GM18499 (cell line): ENCODE data around the gene OR11H7.
"Not testable (repeated sequence)": the region's sequence is repeated elsewhere in the genome, so short reads cannot be mapped to it uniquely, and the experiment has no call there.

ENCODE experiments used
- ATAC-seq: cut with Tn5 transposase; IDR thresholded peaks from one replicate; pipeline ENCODE4 v1.9.1; 2021; ENCODE audit warnings: moderate number of reproducible peaks; ENCODE audit not compliant: insufficient read depth, unreplicated experiment

Gene OR11H7

DNA sequence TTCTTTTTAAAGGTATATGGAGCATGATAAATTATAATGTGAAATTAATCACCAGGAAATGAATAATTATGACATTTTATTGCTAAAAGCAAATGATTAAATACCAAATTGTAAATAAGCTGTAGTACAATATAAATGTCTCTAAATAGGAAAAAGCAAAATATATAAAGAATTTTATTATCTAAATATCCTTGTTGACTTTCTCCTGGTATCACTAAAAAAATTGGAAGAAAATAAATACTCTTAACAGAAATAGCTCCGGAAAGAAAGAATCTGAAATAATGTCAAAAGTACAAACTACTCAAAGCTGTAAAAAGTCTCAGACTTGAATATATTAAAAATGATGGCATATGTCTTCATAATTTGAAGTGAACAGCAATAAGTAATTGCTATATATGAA, at the start of gene OR11H7:
OR11H7 (plus strand) TSS at position 301 of the 400 bp plus-strand sequence.
- ATAC-seq, result no peak

DNA sequence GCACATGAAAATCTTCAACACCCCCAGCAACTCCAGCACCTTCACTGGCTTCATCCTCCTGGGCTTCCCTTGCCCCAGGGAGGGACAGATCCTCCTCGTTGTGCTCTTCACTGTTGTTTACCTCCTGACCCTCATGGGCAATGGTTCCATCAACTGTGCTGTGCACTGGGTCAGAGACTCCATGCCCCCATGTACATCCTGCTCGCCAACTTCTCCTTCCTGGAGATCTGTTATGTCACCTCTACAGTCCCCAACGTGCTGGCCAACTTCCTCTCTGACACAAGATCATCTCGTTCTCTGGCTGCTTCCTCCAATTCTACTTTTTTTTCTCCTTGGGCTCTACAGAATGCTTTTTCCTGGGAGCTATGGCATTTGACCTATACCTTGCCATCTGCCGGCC, 49.6 kb upstream of the OR11H7 start:
- no peak for ATAC-seq

DNA sequence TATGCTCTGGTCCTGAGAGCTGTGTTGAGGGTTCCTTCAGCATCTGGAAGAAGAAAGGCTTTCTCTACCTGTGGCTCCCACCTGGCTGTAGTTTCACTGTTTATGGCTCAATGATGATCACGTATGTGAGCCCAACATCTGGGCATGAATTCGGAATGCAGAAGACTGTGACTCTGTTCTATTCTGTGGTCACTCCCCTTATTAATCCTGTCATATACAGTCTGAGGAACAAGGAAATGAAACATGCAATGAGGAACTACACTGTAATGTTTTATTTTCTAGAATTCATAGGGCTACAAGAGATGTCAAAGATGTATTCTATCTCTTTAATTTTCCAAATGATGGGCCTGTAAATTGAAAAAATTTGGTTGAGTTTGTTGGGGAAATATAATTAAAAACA, 48.9 kb upstream of the OR11H7 start:
- ATAC-seq, result no peak

DNA sequence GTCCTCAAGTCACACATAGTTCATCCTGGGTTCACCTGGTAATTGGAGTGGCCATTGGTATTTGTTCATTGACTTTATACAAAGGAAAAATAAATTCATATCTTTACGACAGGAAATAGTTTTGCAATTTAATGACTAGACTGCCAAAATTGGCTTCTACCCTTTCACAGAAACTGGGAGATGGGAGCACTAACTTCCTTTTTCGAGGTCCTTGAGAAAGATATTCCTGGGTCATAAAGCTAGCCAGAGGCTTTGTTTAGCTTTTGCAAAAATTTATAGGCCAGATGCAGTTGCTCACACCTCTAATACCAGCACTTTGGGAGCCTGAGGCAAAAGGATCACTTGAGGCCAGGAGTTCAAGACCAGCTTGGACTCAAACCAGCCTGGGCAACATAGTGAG, 48.3 kb upstream of the OR11H7 start:
- no peak for ATAC-seq

DNA sequence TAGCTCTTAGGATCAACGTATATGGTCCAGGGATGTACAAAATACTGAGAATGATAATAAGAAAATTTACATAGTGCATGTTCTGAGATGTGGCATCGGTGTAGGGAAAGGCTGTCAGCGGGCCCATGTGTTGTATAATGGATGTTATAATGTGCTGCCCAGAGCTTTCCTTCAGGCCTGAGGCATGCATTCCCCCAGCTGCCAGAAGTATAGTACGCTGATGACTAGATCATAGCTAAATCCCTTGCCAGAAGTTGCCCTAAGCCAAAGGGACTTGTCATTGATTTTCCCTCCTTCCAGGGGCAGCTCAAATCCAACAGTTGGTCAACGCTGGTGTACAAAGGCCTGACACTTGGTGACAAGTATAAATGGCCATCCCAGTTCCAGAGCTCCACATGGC, 44.6 kb upstream of the OR11H7 start:
- no peak for ATAC-seq

DNA sequence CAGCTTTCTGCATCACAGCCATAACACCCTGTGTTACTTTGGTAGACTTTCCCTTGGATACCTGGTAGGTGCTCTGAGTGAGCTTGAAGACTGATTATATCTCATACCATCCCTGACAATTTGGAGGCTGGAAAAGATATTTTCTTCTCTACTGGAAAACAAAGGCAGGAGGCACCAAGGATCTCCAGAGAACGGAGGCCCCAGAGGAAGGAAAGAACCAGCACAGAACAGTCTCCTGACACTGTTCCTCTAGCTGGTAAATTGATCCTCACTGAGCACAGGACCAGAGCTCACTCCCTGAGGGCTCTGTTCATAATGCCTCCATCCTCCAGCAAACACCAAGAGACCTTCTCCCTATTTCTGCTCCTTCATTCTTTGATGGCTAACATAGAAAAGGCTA, 38.2 kb upstream of the OR11H7 start, which contains the start of gene OR11G2:
OR11G2 (plus strand) TSS at position 301 of the 400 bp plus-strand sequence. CDS start 6,542 bp downstream, outside the sequence.
- no peak for ATAC-seq

DNA sequence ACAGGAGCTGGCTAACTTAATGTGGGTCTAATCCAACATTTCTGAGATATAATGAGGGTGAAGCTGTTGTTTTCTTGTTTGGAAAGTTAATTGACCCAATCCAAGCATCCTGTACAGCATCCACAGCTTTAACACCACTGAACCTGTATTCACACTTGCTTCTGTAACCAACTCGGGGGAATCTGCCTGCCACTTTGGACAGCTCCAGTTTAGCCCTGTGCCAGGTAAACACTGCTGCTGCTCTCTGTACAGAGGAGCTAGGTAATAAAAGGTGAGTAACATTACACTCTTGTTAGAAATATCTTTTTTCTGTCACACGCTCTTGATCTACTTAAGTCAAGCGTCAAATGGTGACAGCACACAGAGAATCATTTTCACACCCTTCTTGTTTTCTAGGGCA, 37.4 kb upstream of the OR11H7 start:
- ATAC-seq, result no peak

DNA sequence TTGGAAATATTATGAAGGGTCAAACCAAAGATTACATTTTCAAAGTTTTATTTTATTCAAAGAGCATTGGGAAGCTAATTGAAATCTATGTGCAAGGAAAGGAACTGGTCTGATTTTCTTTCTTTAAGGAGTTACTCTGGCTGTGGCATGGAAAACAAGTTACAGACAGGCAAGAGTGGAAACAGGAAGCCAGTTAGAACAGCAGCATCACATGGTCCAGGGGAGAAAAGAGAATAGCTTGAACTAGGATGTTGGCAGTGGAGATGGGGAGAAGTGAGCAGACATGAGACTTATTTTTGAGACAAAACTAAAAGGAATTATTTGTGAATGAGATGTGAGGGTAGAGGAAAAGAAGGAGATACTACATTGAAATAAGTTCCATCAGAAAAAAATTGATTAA, 34.7 kb upstream of the OR11H7 start:
- no peak for ATAC-seq

DNA sequence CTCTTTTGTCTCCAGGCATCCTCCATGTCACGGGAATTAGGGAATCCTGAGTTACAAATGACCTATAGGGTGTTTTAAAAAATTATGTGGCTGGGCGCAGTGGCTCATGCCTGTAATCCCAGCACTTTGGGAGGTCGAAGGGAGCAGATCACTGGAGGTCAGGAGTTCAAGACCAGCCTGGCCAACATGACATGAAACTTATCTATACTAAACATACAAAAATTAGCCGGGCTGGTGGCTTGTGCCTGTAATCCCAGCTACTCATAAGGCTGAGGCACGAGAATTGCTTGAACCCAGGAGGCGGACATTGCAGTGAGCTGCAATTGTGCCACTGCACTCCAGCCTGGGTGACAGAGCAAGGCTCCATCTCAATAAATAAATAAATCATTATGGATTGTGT, 33.6 kb upstream of the OR11H7 start:
- not testable (repeated sequence) for ATAC-seq

DNA sequence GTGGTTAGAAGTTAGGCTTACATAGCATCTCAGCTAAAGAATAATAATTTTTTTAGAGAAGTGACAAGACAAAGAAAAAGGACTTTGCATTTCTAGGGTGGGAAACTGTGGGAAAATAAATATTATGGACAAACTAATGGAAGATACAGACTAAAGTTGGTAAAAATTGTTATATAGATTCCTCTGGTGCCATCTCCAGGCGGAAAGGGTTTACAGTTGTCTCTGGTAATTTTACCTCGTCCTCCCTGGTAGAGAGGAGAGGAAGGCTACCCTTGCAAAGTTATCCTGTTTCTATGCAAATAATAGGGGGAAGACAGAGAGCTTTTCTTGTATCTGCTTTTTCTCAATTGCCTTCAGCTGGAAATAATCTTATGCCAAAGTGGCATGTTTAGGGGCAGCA, 32.9 kb upstream of the OR11H7 start:
- ATAC-seq, result no peak

DNA sequence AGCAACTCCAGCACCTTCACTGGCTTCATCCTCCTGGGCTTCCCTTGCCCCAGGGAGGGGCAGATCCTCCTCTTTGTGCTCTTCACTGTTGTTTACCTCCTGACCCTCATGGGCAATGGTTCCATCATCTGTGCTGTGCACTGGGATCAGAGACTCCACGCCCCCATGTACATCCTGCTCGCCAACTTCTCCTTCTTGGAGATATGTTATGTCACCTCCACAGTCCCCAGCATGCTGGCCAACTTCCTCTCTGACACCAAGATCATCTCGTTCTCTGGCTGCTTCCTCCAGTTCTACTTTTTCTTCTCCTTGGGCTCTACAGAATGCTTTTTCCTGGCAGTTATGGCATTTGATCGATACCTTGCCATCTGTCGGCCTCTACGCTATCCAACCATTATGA, 31.3 kb upstream of the OR11H7 start:
- no peak for ATAC-seq

DNA sequence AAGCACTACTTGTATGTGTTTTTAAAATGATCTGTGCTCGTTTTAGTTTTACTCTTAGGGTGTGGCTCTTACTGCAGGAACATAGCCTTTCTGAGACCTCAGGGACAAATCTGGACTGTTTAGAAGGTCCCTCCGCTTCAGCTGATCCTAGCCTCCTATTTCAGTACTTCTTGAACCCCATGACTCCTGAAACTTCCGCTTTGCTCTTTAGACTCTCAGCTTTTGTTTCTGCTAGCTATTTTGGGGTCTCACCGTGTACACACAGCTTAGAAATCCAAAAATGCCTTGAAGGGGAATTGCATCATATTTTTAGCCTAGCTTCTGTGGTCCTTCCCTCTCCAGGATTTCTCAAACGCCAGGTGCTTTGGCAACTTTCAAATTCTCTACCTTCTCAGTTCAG, 29.8 kb upstream of the OR11H7 start:
- ATAC-seq, result no peak

DNA sequence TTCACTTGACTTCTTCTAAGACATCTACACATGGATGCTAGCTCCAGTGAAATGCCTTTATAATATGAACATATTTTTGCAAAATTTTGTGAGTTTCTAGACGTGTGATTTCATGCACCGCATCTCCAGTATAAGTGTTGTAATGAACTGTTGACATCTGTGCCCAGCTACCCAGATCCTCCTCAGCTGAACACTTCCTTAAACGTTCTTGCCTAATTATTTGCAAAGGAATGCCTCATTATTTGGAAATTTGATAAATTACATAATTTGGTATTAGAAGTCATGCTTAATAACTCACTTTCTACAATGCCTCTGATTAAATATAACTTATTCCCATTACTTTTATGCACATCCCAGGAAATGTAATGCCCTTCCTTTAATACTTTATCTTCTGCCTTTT, 24.1 kb upstream of the OR11H7 start:
- no peak for ATAC-seq

DNA sequence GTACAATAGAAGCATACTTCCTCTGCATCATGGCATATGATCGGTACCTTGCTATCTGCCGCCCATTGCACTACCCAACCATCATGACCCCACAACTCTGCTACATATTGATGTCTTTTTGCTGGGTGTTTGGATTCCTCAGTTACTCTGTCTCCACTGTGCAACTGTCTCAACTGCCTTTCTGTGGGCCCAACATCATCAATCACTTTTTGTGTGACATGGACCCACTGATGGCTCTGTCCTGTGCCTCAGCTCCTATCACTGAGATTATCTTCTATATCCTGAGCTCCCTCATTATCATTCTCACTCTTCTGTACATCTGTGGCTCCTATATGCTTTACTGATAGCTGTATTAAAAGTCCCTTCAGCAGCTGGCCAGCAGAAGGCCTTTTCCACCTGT, 19.2 kb upstream of the OR11H7 start:
- no peak for ATAC-seq

DNA sequence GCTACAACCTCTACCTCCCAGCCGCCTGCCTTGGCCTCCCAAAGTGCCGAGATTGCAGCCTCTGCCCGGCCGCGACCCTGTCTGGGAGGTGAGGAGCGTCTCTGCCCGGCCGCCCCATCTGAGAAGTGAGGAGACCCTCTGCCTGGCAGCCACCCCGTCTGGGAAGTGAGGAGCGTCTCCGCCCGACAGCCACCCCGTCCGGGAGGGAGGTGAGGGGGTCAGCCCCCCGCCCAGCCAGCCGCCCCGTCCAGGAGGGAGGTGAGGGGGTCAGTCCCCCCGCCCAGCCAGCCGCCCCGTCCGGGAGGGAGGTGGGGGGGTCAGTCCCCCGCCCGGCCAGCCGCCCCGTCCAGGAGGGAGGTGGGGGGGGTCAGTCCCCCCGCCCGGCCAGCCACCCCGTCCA, 16.4 kb upstream of the OR11H7 start:
- not testable (repeated sequence) for ATAC-seq

DNA sequence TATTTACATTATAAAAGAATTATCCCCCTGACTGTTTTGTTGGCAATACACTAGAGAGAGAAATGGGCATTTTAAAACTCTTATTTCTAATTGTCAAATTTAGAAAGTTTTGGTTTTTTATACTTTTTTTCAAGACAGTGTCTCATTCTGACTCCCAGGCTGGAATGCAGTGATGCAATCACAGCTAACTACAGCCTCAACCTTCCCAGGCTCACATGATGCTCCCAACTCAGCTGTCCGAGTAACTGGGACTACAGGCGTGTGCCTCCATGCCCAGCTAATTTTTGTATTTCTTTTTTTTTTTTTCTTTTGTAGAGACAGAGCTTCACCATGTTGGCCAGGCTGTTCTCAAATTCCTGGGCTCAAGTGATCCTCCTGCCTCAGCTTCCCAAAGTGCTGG, 13.6 kb upstream of the OR11H7 start:
- no peak for ATAC-seq

DNA sequence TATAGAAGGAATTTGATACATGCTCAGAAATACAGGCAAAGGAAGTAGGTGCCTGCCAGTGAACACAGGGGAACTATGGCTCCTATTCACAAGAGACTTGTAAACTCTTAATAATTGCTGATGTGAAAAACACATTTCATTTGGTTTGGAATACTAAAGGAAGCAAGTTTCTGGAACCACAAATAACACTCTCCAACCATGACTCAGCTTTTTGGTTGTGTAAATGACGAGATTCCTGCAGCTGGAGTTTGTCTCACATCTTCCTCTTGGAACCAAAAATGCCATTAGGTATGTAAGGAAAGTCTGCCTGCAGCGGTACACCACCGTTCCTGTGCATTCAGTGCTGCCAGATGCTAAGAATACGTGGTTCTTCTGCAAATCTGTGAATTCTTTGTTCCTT, 9.7 kb upstream of the OR11H7 start:
- no peak for ATAC-seq

DNA sequence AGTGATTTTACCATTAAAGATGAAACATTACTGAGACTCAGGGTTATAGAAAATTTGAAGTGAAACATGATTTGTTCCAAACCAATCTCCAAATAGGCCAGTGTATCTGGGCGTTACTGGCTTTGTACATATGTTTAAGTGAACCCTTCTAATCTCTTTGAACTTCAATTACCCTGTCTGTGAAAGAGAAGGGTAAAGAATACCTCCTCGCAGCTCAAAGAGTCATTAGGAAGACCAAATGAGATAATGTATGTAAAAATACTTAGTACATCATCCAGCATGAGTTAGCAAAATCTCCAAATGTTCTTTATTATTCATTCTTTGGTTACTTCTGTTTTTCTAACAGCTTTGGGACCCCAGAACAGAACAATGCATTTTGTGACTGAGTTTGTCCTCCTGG, 5.4 kb upstream of the OR11H7 start, which contains the start of gene OR11H6:
OR11H6 (plus strand) TSS at position 301 of the 400 bp plus-strand sequence; CDS start at position 301, 0 bp downstream.
- no peak for ATAC-seq

DNA sequence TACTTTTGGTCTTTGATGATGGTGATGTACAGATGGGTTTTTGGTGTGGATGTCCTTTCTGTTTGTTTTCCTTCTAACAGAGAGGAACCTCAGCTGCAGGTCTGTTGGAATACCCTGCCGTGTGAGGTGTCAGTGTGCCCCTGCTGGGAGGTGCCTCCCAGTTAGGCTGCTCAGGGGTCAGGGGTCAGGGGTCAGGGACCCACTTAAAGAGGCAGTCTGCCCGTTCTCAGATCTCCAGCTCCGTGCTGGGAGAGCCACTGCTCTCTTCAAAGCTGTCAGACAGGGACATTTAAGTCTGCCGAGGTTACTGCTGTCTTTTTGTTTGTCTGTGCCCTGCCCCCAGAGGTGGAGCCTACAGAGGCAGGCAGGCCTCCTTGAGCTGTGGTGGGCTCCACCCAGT, 6.6 kb downstream of the OR11H7 start:
- ATAC-seq, result not testable (repeated sequence)

DNA sequence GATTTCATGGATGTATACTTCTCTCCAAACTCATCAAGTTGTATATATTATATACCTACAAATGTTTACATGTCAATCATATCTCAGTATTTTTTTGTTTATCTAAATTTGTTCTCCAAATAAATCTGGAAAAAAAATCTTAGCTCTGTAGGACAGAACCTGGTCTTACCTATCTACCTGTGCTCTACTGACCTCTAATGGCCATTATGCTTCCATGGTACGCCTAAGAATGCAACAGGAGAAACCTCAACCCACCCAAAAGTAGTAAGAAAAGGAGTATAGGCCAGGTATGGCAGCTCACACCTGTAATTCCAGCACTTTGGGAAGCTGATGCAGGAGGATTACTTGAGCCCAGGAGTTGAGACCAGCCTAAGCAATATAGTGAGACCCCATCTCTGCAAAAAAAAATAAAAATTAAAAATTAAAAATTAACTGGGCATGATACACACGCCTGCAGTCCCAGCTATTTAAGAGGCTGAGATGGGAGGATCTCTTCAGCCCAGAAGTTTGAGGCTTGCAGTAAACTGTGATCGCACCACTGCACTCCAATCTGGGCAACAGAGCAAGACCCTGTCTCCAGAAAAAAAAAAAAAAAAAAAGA, 19.0 kb downstream of the OR11H7 start:
- no peak for ATAC-seq

DNA sequence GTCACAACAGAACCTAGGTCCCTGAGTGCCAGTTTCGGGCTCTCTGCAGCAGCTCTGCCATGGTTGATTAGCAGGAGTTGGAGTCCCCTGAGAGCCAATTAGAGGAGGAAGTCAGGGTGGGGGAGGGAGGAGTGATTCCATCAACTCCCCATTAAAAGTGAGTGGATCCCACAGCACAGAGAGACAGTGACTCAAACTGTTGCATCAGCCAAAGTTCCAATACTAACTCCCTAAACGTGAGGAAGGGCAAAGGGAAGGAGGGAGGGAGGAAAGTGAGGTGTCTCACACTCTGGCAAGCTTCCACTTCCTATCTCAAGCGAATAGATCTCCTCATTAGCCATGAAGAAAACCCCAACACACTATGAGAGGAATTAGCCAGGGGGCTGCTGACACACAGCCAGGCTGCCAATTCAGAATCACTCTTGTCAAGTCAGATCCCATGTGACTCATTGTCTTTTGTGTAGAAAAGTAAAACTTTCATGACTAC, 33.9 kb downstream of the OR11H7 start:
- no peak for ATAC-seq

DNA sequence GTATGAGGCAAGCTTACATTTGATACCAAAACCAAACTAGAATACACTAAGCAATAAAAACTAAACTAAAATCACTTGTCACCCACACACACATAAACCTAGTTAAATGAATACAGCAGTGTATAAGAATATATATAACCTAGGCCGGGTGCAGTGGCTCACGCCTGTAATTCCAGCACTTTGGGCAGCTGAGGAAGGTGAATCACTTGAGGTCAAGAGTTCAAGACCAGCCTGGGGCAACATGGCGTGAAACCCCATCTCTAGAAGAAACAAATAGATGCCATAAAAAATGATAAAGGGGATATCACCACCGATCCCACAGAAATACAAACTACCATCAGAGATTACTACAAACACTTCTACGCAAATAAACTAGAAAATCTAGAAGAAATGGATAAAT, 35.6 kb downstream of the OR11H7 start:
- ATAC-seq, result not testable (repeated sequence)
